ENCODE data around the gene COL6A1. TPM values are rescaled to one million over a fixed set of nuclear protein-coding genes. Genes with fewer than 3 reads are reported as not detected.

Gene COL6A1
- total and polyA plus RNA-seq, 2 donors (not counting 3 experiments of a cell fraction or from before 2014, with no cell fraction given): 30.1 to 42.4 TPM

GRCh38 chr21:45939521-45940045 lies 42.0 kb upstream of the COL6A1 start:
- intact Hi-C loops (cut with micrococcal nuclease): no loop called here
- no peak overlapping the region for H3K4me2 ChIP-seq (ENCODE audit: insufficient read depth, low read length)
- no peaks in the 10 kb centered on the region for H3K9me3 ChIP-seq (replicated peaks; ENCODE audit: control insufficient read depth, insufficient read depth, low read length)
- H3K27ac ChIP-seq (ENCODE audit: insufficient read depth, low read depth, low read length): no peak overlapping the region
- TF ChIP-seq FOS (IDR thresholded peaks at IDR 0.05; ENCODE audit: borderline replicate concordance, insufficient read depth, low read length) (no peak), MYC (IDR thresholded peaks at IDR 0.05; ENCODE audit: low read depth, low read length) (no peak), JUN (IDR thresholded peaks at IDR 0.05; ENCODE audit: borderline replicate concordance, insufficient read depth, insufficient read length, low read depth) (no peak), MAX (IDR thresholded peaks at IDR 0.05; ENCODE audit: insufficient read depth, insufficient read length) (no peak)
- DNase-seq (ENCODE audit: low read depth, low spot score) (no peak), FAIRE-seq (no peak)
- dilution Hi-C loops (cut with MboI; ENCODE audit: extremely low pct_ligation_motif_present, low sequenced_read_pairs): no loop called here
- BruUV-seq (replicated peaks): no TSS peak
- H2AFZ ChIP-seq (ENCODE audit: low read depth, low read length): no peak overlapping the region
- no peaks in the 10 kb centered on the region for H3K36me3 ChIP-seq (ENCODE audit: control insufficient read depth in 2 of 2, extremely low read depth in 1 of 2, insufficient read depth in 2 of 2, low read length in 2 of 2)
- no peaks in the 10 kb centered on the region for H3K27me3 ChIP-seq (ENCODE audit: control insufficient read depth in 2 of 2, insufficient read depth in 2 of 2, low read length in 2 of 2)
- H3K4me1 ChIP-seq (ENCODE audit: control insufficient read depth, extremely low read depth, insufficient read depth, low read length): no peaks in the 10 kb centered on the region
- no peaks in the 10 kb centered on the region for H3K9me1 ChIP-seq (replicated peaks; ENCODE audit: control insufficient read depth, extremely low read depth, insufficient read depth, low read length)
- ChIA-PET CTCF (no interaction called here), POLR2A (no interaction called here)
- H3K9ac ChIP-seq (replicated peaks; ENCODE audit: extremely low read depth, insufficient read depth, low read length): no peak overlapping the region
- H4K20me1 ChIP-seq (replicated peaks; ENCODE audit: control insufficient read depth, extremely low read depth, insufficient read depth, low read length): no peaks in the 10 kb centered on the region
- H3K79me2 ChIP-seq (ENCODE audit: control insufficient read depth, insufficient read depth, low read length): no peaks in the 10 kb centered on the region
- H3K4me3 ChIP-seq (replicated peaks in 1 of 3; ENCODE audit: insufficient read depth in 1 of 3, low read depth in 1 of 3, low read length in 3 of 3): no peak overlapping the region

- Histone ChIP-seq H2AFZ (ENCODE audit: low read depth, low read length) (no peak overlapping the region), H4K20me1 (replicated peaks; ENCODE audit: control insufficient read depth, extremely low read depth, insufficient read depth, low read length) (no peaks in the 10 kb centered on the region), H3K4me2 (ENCODE audit: insufficient read depth, low read length) (no peak overlapping the region), H3K9ac (replicated peaks; ENCODE audit: extremely low read depth, insufficient read depth, low read length) (no peak overlapping the region), H3K36me3 (ENCODE audit: control insufficient read depth in 2 of 2, extremely low read depth in 1 of 2, insufficient read depth in 2 of 2, low read length in 2 of 2) (no peaks in the 10 kb centered on the region), H3K9me1 (replicated peaks; ENCODE audit: control insufficient read depth, extremely low read depth, insufficient read depth, low read length) (no peaks in the 10 kb centered on the region), H3K9me3 (replicated peaks; ENCODE audit: control insufficient read depth, insufficient read depth, low read length) (no peaks in the 10 kb centered on the region), H3K27me3 (ENCODE audit: control insufficient read depth in 2 of 2, insufficient read depth in 2 of 2, low read length in 2 of 2) (no peaks in the 10 kb centered on the region), H3K79me2 (ENCODE audit: control insufficient read depth, insufficient read depth, low read length) (no peaks in the 10 kb centered on the region), H3K27ac (ENCODE audit: insufficient read depth, low read depth, low read length) (no peak overlapping the region), H3K4me1 (ENCODE audit: control insufficient read depth, extremely low read depth, insufficient read depth, low read length) (no peaks in the 10 kb centered on the region), H3K4me3 (replicated peaks in 1 of 3; ENCODE audit: insufficient read depth in 1 of 3, low read depth in 1 of 3, low read length in 3 of 3) (no peak overlapping the region)
- dilution Hi-C loops (cut with MboI; ENCODE audit: extremely low pct_ligation_motif_present, low sequenced_read_pairs): no loop called here
- TF ChIP-seq POLR2AphosphoS5 (IDR thresholded peaks at IDR 0.05; ENCODE audit: insufficient read depth, low read depth, low read length) (no peak), GATA2 (IDR thresholded peaks at IDR 0.05; ENCODE audit: insufficient read depth, insufficient read length, low read depth, low read length) (no peak), FOS (IDR thresholded peaks at IDR 0.05; ENCODE audit: borderline replicate concordance, insufficient read depth, low read length) (no peak), EZH2 (IDR thresholded peaks at IDR 0.05; ENCODE audit: borderline replicate concordance, low read depth, low read length, severe bottlenecking) (no peak), MYC (IDR thresholded peaks at IDR 0.05; ENCODE audit: low read depth, low read length) (no peak), POLR2A (IDR thresholded peaks at IDR 0.05; ENCODE audit: low read depth, low read length) (no peak), JUN (IDR thresholded peaks at IDR 0.05; ENCODE audit: borderline replicate concordance, insufficient read depth, insufficient read length, low read depth) (no peak), CTCF (IDR thresholded peaks at IDR 0.05; ENCODE audit: extremely low read depth in 1 of 2, insufficient read depth in 1 of 2, low read depth in 1 of 2, low read length in 2 of 2) (no peak), MAX (IDR thresholded peaks at IDR 0.05; ENCODE audit: insufficient read depth, insufficient read length) (no peak)
- no peak for DNase-seq (ENCODE audit: low read depth, low spot score)
- CTCF ChIA-PET: no interaction called here
- POLR2A ChIA-PET: no interaction called here
- no TSS peak for BruUV-seq (replicated peaks)
- intact Hi-C loops (cut with micrococcal nuclease): no loop called here
- no peak for FAIRE-seq
Observed at GRCh38 chr21:45940091-45940490, 41.5 kb upstream of the COL6A1 start.

Data from endothelial cell of umbilical vein (primary cell).